ENCODE measurements around the gene LRRN4CL.

DNA sequence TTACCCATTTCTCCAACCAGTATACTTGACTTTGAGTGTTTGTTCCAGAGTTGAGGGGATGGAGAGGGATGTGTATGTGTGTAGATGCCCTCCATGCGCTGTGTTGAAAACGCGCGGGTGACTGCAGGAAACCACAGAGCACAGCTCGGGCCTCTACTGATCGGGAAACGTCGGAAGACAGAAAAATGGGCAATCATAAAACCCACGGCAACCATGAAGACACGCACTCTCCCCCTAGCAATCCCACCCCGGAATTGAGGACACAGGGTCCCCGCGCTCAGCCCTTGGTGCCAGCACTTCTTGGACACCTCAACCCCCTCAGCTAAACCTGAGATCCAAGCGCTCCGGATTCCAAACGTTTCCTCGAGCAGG is 18.1 kb downstream of the LRRN4CL start:
- no peak for TF ChIP-seq CTCF (IDR thresholded peaks at IDR 0.05)
- TF ChIP-seq POLR2A (IDR thresholded peaks at IDR 0.05): no peak

All from uterus (tissue), 2 donors.